ENCODE results near the gene CTBP2. TPM values are rescaled to one million over a fixed set of nuclear protein-coding genes. Genes with fewer than 3 reads are reported as not detected.
"Not testable (repeated sequence)": the region's sequence is repeated elsewhere in the genome, so short reads cannot be mapped to it uniquely, and the experiment has no call there.

The CTBP2 gene
- total RNA-seq, 3 donors from 2014 or later: 1.0 to 1.4 (median 1.3) TPM

DNA sequence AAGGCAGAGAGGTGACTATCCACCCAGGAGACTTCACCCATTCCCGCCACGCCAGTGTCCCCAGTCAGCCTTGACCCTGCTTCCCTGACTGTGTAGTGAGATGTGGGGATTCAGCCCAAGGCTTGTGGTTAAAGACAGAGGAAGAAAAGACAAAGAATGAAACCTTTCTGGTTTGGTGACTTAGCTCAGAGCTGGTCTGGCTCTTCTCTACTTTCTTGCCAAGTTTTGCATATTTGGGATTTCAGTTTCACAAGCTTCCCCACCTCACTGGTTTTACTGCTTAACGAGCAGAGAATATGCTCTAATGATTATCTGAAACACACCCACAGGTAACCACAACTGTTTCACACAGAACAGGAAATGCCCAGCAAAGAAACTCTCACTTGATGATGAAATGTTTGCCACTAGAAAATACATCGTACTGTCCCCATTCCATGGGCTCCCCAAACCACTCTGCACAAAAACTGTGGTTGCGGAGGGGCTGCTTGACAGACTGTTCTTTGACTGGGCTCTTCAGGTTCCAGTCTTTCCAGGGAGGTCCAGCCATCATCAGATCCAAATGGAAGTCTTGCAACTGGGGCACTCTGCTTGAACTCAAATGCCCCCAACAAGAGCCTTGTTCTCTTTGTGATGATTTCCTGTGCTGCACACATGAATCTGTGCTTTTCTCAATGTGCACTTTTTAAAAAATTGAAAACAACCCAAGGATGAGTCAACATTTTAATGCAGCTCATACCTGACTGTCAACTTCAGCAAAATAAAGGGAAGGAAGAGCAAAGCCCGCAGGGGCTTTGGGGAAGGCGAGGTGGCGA is 95.5 kb downstream of the CTBP2 start:
- no peak for DNase-seq
- H3K36me3 Mint-ChIP-seq (ENCODE audit: insufficient read depth): no peaks in the 10 kb centered on the region
- peaks cover 25% of the 10 kb centered on the region for H3K4me1 Mint-ChIP-seq (ENCODE audit: low read depth)
- H3K27me3 Mint-ChIP-seq (ENCODE audit: low read depth): peaks cover 11% of the 10 kb centered on the region
- no peak overlapping the region for H3K4me3 Mint-ChIP-seq
- H3K9me3 Mint-ChIP-seq: no peaks in the 10 kb centered on the region
- peak; percentile 74 for ATAC-seq

DNA sequence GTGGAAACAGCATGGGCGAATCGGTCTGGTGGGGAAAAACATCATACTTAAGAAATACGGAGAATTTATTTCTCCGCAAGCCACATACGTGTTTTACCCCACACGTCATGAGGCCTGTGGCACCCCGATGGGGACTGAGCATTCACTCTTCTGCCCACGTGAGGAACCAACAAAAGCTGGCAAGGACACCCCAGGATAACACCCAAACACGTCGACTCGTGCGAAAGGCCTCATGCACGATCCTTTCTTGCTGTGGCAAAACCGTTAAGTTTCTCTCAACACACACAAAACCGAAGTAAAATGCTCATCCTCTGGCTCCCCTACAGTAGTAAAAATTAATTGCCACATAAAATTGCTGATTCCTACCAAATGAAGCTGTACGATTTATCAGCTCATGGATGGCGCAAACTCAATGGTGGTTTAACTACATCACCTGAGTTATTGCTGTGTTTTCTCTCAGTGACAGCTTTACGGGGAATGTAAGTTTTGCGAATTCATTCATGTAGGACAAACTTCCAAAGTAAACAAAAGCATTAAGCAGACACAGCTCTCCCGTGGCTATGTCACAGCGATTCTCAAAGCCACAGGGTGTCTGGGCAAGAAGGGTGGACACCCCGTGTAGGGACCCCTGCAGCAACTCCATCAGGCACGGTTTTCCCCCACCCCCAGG is 97.0 kb downstream of the CTBP2 start:
- no peaks in the 10 kb centered on the region for H3K36me3 Mint-ChIP-seq (ENCODE audit: insufficient read depth)
- H3K4me3 Mint-ChIP-seq: no peak overlapping the region
- H3K27me3 Mint-ChIP-seq (ENCODE audit: low read depth): peaks cover 11% of the 10 kb centered on the region
- H3K9me3 Mint-ChIP-seq: no peaks in the 10 kb centered on the region
- no peak for ATAC-seq
- peaks cover 25% of the 10 kb centered on the region for H3K4me1 Mint-ChIP-seq (ENCODE audit: low read depth)
- DNase-seq: no peak

DNA sequence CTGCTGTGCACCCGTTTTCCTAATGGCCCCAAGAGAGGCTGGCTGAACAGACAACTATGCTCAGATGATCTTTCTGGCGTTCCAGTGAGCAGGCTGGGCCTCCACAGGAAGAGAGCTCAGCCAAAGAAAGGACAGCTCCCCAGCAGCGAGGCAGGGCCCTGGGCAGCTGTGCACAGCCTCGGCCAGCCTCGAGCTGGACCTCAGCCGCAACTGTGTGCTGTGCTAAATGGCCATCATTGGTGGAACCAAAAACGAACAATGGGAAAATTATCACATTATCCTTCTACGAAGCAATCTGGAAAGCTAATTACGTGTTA is 97.5 kb downstream of the CTBP2 start:
- peaks cover 13% of the 10 kb centered on the region for H3K27me3 Mint-ChIP-seq (ENCODE audit: low read depth)

DNA sequence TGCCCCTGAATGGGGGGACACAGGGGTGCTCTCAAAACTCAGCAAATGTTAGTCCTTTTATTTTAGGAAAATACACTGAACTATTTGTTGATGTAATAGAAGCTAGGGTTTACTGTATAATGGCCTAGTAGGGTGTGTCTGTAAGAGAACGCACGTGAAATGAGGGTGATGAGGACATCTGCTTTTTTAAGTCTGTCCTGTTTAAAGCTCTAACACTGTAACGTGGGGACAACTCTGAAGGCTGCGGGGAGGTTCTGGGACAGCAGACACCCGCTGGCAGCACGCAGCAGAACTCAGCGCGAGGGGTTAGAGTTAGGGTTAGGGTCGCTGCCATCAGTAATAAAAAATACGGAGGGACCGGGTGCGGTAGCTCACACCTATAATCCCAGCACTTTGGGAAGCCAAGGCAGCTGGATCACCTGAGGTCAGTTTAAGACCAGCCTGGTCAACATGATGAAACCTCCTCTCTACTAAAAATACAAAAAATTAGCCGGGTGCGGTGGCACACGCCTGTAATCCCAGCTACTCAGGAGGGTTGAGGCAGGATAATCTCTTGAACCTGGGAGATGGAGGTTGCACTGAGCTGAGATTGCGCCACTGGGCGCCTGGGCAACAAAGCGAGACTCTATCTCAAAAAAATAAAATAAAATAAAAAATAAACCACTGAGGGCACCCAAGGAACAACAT is 98.0 kb downstream of the CTBP2 start:
- peaks cover 25% of the 10 kb centered on the region for H3K4me1 Mint-ChIP-seq (ENCODE audit: low read depth)
- ATAC-seq (no peak), DNase-seq (no peak)
- H3K36me3 Mint-ChIP-seq (ENCODE audit: insufficient read depth): no peaks in the 10 kb centered on the region
- no peaks in the 10 kb centered on the region for H3K9me3 Mint-ChIP-seq
- peaks cover 11% of the 10 kb centered on the region for H3K27me3 Mint-ChIP-seq (ENCODE audit: low read depth)
- H3K4me3 Mint-ChIP-seq: no peak overlapping the region

More for the DNA sequence above, 97.5 kb downstream of the CTBP2 start:
- DNase-seq (no peak), ATAC-seq (no peak)
- no peaks in the 10 kb centered on the region for H3K36me3 Mint-ChIP-seq (ENCODE audit: insufficient read depth)
- H3K9me3 Mint-ChIP-seq: no peaks in the 10 kb centered on the region
- H3K4me3 Mint-ChIP-seq: no peak overlapping the region
- peaks cover 25% of the 10 kb centered on the region for H3K4me1 Mint-ChIP-seq (ENCODE audit: low read depth)

DNA sequence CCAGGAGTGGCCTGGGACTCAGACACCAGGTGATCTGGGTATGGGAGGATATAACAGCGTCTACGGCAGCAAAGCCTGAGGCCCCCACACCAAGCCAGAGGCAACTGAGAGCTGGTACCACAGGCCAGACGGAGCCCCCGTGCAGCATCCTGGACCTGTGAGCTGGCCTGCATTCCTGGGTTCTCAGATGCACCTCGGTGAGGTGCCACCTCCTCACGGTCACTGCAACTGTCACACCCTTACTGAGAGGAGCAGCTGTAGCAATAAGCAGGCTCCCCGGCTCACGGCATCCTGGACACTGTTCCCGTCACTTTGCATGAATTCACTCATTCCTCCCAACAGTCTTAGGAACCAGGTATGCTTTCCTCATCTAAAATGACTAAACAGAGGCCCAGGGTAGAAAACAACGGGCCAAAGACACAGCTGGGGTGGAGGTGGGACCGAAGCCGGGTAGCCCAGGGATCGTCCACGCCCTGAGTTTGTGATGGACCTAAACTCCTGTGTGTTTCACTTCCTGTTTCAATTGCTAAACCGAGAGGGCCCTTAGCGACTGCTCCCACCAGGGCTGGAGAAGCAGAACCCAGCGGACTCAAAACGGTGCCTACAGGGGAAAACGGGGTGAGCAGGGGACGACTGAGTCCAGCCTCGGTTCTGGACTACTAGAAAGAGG is 98.7 kb downstream of the CTBP2 start:
- DNase-seq (no peak), ATAC-seq (no peak)
- H3K27me3 Mint-ChIP-seq (ENCODE audit: low read depth): peaks cover 11% of the 10 kb centered on the region
- H3K4me1 Mint-ChIP-seq (ENCODE audit: low read depth): peaks cover 25% of the 10 kb centered on the region
- no peak overlapping the region for H3K4me3 Mint-ChIP-seq
- H3K9me3 Mint-ChIP-seq: no peaks in the 10 kb centered on the region
- H3K36me3 Mint-ChIP-seq (ENCODE audit: insufficient read depth): no peaks in the 10 kb centered on the region

DNA sequence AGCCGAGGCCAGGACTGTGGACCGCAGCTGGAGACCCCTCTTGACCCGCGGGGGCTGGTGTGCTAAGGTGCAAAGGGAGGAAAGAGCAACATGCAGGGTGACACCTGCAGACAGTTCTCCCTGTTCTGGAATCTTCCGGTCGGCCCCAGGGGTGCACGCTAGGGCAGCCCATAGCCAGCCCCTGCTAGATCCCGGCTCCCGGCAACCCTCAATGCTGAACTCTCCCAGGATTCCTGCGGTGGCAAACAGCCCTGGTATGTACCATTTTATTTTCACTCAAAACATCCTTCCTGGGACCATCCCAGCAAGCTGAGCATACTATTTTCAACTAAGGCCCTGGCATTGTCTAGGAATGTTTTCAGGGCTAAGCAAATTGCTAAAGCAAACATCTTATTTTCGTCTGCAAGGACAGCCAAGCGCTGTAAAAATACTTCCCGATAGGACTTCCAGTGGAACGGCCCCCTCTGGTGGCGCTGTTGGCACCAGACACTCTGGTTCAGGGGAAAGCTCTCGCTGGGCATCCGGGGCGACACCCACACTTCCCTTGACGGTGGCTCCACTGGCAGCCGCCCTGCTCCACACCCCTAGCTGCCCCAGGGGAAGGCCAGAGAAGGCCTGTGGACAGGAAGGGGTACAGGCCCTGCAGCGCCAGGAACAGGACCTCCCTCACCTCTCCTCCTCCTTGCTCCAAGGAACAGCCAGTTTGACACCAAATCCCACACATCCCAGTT is 99.4 kb downstream of the CTBP2 start:
- no peak for DNase-seq
- peaks cover 25% of the 10 kb centered on the region for H3K4me1 Mint-ChIP-seq (ENCODE audit: low read depth)
- ATAC-seq: no peak
- H3K27me3 Mint-ChIP-seq (ENCODE audit: low read depth): peaks cover 9% of the 10 kb centered on the region
- H3K36me3 Mint-ChIP-seq (ENCODE audit: insufficient read depth): no peaks in the 10 kb centered on the region
- no peak overlapping the region for H3K4me3 Mint-ChIP-seq
- H3K9me3 Mint-ChIP-seq: no peaks in the 10 kb centered on the region

DNA sequence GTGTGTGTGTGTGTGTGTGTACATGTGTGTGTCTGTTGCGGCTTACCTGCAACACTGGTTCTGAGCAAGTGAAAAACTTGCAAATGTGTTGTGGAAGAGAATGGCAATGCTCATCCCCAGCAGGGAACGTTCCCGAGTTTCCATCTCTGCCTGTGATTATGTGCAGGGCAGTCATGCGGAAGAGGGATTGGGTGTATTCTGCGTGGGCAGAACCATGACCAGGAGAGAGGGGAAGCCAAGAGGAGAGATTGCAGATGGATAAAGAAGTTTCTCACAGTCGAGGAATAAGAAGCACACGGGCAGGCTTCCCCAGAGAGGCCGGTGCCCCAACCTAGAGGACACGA is 99.9 kb downstream of the CTBP2 start:
- Mint-ChIP-seq H3K36me3 (ENCODE audit: insufficient read depth) (no peaks in the 10 kb centered on the region), H3K27me3 (ENCODE audit: low read depth) (peaks cover 9% of the 10 kb centered on the region), H3K9me3 (no peaks in the 10 kb centered on the region), H3K4me3 (no peak overlapping the region), H3K4me1 (ENCODE audit: low read depth) (peaks cover 25% of the 10 kb centered on the region)
- no peak for DNase-seq
- ATAC-seq: no peak

DNA sequence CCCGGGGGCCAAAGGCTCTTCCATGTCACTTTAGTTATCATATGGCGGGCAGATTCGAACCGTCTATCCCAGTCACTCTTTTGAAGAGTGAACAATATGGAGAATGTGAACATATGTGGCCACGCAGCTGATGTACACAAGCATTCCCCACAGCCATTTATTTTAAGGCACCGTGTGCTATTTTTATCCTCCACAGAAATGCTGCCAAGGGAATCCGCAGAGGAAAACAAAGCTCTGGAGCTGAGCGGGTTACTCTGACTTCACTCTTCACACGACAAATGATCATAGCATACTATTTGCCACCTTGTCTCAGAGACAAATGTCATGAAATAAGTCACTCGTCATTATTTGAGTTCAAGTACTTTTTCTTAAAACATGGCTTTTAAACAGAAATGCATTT is 100.3 kb downstream of the CTBP2 start:
- Mint-ChIP-seq H3K4me3 (no peak overlapping the region), H3K9me3 (no peaks in the 10 kb centered on the region), H3K27me3 (ENCODE audit: low read depth) (peaks cover 9% of the 10 kb centered on the region), H3K36me3 (ENCODE audit: insufficient read depth) (no peaks in the 10 kb centered on the region), H3K4me1 (ENCODE audit: low read depth) (peaks cover 20% of the 10 kb centered on the region)
- no peak for DNase-seq
- ATAC-seq: no peak

DNA sequence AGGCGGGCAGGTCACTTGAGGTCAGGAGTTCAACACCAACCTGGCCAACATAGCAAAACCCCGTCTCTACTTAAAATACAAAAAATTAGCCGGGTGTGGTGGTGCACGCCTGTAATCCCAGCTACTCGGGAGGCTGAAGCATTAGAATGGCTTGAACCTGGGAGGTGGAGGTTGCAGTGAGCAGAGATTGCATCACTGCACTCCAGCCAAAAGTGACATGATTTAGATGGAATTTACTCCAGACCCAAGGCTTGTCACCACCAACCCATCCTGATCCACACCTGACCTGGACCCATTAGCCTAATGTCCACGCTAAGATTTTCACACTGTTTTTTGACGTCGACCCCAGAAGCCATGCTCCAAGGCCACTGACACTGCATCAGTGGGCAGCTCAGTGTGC is 101.0 kb downstream of the CTBP2 start:
- H3K27me3 Mint-ChIP-seq (ENCODE audit: low read depth); DNase-seq; H3K9me3 Mint-ChIP-seq; H3K36me3 Mint-ChIP-seq (ENCODE audit: insufficient read depth); H3K4me3 Mint-ChIP-seq; ATAC-seq: not testable (repeated sequence)
- H3K4me1 Mint-ChIP-seq (ENCODE audit: low read depth): peaks cover 13% of the 10 kb centered on the region

DNA sequence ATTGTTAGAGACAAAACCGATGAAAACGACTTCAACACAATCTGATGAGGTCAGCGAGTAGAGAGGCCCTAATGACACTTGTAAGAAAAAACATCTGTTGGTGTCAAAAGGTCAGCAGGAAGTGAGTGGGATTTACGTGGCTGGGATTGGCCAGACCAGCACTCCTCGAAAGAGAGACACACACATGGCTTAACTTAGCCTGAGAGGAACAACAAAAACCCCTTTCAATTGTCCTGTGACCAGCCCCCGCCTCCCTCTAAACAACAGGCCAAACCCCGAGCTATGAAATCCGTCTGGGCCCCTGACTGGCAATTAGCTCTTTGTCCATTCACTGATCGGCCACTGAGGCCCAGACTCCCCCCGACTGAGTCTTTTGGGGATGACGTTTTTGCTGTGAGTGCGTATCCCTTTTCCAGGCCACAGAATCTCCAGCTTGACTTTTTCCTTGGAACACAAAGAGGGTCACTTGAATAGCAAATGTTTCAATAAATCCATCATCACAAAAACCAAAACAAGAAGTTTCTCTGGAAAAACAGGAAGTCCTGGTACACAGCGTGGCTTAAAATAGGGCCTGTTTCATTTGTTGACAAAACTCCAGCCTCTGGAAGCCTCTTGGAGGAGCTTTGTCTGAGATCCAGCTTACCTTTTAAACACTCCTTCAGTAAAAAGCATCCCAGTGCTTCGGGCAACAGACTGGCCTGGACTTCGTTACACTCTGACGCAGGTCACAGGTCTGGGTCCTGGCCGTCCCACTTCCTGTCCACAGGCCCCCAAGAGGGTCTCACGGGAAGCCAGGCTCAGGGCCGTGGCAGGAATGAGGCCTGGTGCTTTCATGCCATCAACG is 103.0 kb downstream of the CTBP2 start:
- no peaks in the 10 kb centered on the region for H3K9me3 Mint-ChIP-seq
- H3K27me3 Mint-ChIP-seq (ENCODE audit: low read depth): peaks cover 11% of the 10 kb centered on the region
- DNase-seq (no peak), ATAC-seq (no peak)
- peaks cover 5% of the 10 kb centered on the region for H3K4me1 Mint-ChIP-seq (ENCODE audit: low read depth)
- H3K36me3 Mint-ChIP-seq (ENCODE audit: insufficient read depth): no peaks in the 10 kb centered on the region
- H3K4me3 Mint-ChIP-seq: no peak overlapping the region

DNA sequence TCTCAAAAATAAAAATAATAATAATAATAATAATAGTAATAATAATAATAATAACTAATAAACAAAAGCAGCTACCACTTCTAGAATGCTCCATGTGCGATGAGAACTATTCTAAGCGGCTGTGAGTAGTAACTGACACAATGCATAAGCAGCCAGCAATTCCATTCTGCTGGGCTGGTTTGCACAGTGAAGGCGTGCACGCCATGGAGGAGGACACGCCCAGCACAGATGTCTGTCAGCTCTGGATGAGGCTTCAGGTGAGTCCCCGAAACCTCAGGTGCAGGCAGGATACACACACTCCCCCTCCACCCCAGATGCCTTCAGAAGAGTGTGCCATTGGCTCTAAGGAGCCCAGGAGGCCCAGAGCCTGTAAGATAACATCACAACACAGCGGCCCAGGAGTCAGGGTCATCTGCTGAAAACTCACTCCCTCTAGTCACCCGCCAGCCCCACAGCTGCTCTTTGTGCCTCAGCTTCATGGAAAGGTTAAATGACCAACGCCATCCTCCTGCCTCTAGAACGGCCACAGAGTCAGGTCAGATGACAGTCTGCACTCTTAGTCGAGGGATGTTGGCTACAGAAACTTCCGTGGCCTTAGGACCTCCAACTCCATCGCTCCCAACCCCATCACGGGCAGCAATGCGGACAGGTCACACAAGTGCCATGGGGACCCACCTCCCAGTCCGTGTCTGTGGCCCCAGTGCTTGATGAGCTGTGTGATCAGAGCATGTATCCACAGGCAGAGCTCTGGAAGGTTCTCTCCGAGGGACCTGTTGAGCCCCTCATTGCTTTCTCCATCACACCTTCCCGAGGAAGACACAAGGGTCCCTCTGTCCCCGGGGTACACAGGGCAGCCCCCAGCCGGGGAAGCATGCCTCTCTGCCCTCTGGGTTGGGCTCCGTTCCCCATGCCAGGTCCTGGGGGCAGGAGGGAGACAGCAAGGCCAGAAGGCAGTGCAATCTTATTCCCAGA is 103.9 kb downstream of the CTBP2 start:
- H3K27me3 Mint-ChIP-seq (ENCODE audit: low read depth): peaks cover 9% of the 10 kb centered on the region
- H3K9me3 Mint-ChIP-seq: no peaks in the 10 kb centered on the region
- no peak for ATAC-seq
- peaks cover 5% of the 10 kb centered on the region for H3K4me1 Mint-ChIP-seq (ENCODE audit: low read depth)
- H3K4me3 Mint-ChIP-seq: no peak overlapping the region
- no peak for DNase-seq
- H3K36me3 Mint-ChIP-seq (ENCODE audit: insufficient read depth): no peaks in the 10 kb centered on the region

DNA sequence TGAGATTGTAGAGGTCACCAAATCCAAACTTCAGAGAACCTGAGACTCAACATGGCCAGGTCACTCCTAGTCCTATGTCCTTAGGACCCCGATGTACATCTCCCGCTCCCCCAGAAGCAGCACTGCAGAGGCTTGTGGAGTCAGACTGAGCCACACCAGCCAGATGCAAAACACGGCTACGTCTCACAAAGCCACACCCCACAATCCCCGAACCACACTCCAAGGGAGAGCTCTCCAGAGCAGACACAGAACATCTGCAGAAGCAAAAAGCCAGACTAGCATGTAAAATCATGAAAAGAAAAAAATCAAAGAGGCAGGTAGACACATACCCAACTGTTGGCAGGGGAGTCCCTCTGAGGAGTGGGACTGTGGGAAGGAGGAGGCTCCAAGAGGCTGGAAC is 104.9 kb downstream of the CTBP2 start:
- Mint-ChIP-seq H3K27me3 (ENCODE audit: low read depth) (peaks cover 9% of the 10 kb centered on the region), H3K36me3 (ENCODE audit: insufficient read depth) (no peaks in the 10 kb centered on the region)
- DNase-seq: no peak

More for the DNA sequence above, 104.9 kb downstream of the CTBP2 start:
- peaks cover under 1% of the 10 kb centered on the region for H3K4me1 Mint-ChIP-seq (ENCODE audit: low read depth)
- H3K9me3 Mint-ChIP-seq: no peaks in the 10 kb centered on the region
- H3K4me3 Mint-ChIP-seq: no peak overlapping the region
- no peak for ATAC-seq

Data from activated T-cell treated with anti-CD3 and anti-CD28 coated beads, Interleukin-2, amount 50 U/mL, for 4 hours (primary cell).